Activated CD4-positive, alpha-beta T cell treated with anti-CD3 and anti-CD28 coated beads, Interleukin-2, amount 50 U/mL, for 24 hours (primary cell): ENCODE data around the gene TMEM266.
"Not testable (repeated sequence)": the region's sequence is repeated elsewhere in the genome, so short reads cannot be mapped to it uniquely, and the experiment has no call there.

ENCODE experiments used
- DNase-seq, 2 donors: peaks; one replicate each; pipeline ENCODE4 v3.0.0-alpha.2; 2020; ENCODE audit warnings: low read depth in 1 of 2, low spot score in 1 of 2

Gene TMEM266, protein sequence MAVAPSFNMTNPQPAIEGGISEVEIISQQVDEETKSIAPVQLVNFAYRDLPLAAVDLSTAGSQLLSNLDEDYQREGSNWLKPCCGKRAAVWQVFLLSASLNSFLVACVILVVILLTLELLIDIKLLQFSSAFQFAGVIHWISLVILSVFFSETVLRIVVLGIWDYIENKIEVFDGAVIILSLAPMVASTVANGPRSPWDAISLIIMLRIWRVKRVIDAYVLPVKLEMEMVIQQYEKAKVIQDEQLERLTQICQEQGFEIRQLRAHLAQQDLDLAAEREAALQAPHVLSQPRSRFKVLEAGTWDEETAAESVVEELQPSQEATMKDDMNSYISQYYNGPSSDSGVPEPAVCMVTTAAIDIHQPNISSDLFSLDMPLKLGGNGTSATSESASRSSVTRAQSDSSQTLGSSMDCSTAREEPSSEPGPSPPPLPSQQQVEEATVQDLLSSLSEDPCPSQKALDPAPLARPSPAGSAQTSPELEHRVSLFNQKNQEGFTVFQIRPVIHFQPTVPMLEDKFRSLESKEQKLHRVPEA

GRCh38 chr15:76059320-76060117 lies at the start of gene TMEM266:
TSS of gene TMEM266 (plus strand) at chr15:76059985. CDS start at chr15:76134264, 74,279 bp downstream.
- no peak for DNase-seq

GRCh38 chr15:76010613-76011012 lies 49.2 kb upstream of the TMEM266 start:
- DNase-seq, result no peak

DNA sequence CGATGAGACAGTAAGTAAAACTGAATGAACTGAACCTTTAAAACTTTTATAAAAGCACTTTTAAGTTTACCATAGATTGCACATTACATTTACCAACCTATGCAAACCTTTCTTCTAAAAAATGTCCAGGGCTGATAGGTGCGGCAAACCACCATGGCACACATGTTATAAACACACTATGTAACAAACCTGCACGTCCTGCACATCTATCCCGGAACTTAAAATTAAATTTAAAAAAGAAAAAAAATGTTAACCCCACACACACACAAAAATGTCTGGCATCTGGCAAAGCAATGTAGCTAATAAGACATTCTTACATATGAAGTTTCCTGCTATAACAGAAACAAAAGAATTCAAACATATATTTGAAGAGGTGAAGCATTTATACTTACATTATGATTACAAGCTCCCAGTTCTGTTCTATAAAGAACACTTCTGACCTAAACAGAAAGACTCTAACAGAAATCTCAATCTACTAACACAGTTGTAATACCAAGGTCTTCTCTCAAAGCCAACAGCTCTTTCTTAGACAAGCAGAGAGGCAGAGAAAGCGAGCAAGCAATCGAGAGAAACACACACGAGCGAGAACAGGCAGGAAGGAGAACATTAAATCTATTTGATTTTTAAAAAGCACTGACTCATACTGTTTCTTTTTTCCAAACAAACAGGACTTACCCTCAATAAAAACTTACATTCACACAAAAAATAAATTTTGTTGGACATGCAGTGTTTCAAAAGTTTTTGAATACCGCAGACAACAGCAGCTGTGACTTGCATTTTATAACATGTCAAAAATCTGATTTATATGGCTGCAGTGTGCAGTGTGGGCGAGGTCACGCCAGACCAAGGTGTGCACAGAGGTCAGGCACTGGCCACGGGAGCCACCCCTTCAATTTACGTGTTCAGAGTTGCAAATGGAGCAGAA lies 47.9 kb upstream of the TMEM266 start, which contains the start of gene NRG4:
Gene NRG4, minus strand, starts transcription at position 798 of the 925 bp plus-strand sequence. CDS start 1,194 bp downstream, outside the sequence.
- no peak for DNase-seq

- DNase-seq, result not testable (repeated sequence)
Observed at GRCh38 chr15:76013470-76013869, 46.3 kb upstream of the TMEM266 start.

- DNase-seq, result no peak
Observed at GRCh38 chr15:76024021-76024768, 35.6 kb upstream of the TMEM266 start.

DNA sequence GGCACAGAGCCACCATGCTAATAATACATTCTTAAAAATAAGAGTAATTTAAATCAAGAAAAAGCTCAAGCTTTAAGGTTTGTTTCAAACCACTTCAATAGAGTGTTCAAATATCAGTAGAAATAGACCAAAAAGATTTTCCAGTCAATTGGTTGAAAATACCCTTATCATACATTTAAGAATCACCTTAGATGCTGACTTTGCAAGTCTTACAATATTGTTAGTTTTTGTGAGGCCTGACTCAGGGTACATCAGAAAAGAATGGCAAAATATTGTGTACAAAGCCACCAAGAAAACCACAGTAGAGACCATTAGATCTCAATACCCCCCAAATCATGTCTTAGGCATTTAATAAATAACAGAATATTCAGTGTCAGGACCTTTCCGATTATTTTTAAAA lies 27.7 kb upstream of the TMEM266 start:
- DNase-seq, result no peak

GRCh38 chr15:76033438-76033837 lies 26.3 kb upstream of the TMEM266 start:
- DNase-seq, result no peak

GRCh38 chr15:76034111-76034510 lies 25.7 kb upstream of the TMEM266 start:
- no peak for DNase-seq

- DNase-seq, result no peak
Observed at GRCh38 chr15:76035593-76035992, 24.2 kb upstream of the TMEM266 start.

- DNase-seq, result no peak
Observed at GRCh38 chr15:76038512-76038911, 21.3 kb upstream of the TMEM266 start.

GRCh38 chr15:76054201-76054600 lies 5.6 kb upstream of the TMEM266 start:
- not testable (repeated sequence) for DNase-seq

GRCh38 chr15:76056931-76057330 lies 2.9 kb upstream of the TMEM266 start:
- DNase-seq, result no peak

- DNase-seq, result peak in 1 of 2 donors; percentile 33
Observed at GRCh38 chr15:76057332-76058000, 2.3 kb upstream of the TMEM266 start.

DNA sequence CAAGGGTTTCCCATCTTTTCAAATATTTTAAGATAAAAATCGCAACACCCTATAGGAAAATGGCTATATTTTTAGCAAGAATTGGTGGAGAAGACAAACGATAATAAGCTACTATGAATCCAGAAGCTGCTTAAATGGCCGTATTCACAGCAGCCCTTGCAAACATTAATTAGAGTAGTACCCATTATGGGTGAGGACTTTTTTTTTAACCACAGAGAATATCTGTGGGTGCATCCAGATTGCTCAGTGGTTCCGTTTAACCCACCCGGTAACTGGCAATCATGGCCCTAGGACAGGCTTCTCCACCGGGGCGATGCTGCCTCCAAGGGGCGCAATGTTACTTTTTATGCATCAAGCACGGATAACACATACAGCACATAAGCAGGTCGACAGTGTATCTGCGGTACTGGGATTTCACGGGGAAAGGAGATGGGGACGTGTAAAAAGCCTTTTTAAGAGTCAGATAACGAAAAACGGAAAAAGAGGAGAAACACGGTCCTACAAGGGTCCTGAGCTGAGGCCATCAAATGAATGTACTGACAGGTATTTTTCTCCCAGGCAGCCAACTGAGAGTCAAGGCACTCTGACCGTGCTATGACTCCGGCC lies 968 bp upstream of the TMEM266 start:
- no peak for DNase-seq

DNA sequence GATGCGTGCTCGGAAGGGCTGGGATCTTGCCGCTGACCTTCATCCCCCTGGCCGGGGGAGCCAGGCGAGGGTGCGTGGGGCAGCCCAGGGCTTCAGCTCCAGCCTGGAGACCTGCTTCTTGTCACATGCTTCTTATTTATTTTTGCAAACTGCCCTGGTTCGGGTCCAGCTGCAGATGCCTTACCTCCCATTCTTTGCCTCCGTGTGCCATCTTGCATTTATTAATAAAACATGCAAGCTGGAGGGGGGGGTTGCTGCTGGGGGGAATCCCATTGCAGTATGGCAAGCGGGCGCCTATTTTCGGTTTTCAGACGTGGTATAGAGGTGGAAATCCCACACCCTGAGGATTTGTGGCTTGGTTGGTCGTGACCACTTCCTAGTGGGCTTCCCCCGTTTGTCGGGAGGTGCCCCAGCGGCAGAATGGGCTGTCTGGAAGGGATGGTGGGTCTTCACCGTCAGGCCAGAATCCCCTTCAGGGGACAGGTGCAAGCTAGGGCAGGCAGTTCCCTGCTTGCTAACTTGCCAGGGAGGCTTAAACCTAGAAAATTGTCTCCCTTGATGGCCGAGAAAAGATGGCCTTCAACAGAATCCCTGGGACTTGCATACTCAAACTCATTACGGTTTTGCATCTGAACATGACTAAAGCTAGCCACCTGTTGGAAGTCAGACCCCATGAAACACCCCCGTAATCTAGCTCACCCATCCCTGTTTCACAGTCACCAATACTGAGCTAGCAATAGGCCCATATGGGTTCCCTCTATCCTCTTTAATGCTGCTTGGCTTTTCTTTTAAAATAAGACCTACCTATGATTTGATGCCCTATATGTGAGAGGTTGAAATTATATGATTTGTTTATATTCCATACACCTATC lies 569 bp downstream of the TMEM266 start:
- DNase-seq, result peak in 1 of 2 donors; percentile 23

DNA sequence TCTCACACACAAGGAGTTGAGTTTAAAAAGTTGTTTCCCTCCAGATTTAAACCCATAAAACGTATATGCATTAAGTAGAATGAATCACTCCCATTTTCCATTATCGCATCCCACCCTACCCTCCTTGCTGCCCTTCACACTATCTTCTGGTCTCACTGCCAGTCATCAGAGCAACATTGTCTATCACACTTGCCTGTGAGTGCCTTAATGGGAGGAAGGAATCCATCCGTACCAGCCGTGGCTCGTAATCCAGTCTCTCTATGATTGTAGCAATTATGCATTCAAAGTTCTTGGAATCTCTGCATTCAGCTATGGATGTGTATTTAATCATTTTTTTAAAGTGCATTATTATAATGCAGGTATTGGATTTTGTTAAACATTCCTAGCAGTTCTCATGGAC lies 1.9 kb downstream of the TMEM266 start:
- no peak for DNase-seq

DNA sequence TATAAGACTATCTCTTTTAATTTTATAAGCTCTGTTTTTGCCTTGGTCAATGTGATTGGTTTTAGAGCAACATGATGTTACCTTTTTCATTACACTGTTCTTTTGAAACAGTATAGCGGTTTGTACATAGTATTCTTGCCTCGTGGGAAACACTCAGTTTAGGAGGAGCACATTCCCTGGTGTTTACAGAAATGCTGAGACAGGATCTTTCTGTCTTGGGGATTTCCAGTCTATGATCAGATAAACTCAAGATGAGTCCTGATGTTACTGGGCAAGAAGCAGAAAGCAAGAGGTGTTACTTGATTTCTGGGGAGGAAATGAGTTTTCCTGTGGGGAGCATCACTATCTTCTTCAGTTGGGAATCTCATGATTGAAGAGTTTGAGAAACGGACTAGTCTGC lies 2.5 kb downstream of the TMEM266 start:
- DNase-seq, result no peak

- DNase-seq, result no peak
Observed at GRCh38 chr15:76064375-76064774, 4.6 kb downstream of the TMEM266 start.
